ENCODE results near the gene TMEM50B.

DNA sequence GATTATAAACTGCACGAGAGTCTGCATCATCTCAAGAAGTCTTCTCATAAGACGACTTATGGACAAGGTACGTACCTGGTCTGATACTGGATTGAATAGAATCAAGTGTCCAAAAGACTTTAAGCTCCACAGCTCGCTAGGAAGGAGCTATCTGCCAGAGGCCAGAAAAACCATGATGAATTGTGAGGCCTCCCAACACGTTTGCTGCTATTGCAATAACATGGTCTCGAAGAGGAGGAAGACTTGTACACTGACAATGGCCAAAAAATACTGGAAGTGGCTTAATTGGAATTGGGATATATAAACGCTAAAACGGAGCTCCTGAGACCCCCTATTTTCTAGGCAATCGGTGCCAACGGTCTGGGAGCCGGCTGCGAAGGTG, 11.2 kb upstream of the TMEM50B start:
- TF ChIP-seq, protein P1, sequence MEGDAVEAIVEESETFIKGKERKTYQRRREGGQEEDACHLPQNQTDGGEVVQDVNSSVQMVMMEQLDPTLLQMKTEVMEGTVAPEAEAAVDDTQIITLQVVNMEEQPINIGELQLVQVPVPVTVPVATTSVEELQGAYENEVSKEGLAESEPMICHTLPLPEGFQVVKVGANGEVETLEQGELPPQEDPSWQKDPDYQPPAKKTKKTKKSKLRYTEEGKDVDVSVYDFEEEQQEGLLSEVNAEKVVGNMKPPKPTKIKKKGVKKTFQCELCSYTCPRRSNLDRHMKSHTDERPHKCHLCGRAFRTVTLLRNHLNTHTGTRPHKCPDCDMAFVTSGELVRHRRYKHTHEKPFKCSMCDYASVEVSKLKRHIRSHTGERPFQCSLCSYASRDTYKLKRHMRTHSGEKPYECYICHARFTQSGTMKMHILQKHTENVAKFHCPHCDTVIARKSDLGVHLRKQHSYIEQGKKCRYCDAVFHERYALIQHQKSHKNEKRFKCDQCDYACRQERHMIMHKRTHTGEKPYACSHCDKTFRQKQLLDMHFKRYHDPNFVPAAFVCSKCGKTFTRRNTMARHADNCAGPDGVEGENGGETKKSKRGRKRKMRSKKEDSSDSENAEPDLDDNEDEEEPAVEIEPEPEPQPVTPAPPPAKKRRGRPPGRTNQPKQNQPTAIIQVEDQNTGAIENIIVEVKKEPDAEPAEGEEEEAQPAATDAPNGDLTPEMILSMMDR (IDR thresholded peaks at IDR 0.05) = no peak
- TF ChIP-seq POLR2AphosphoS5 (IDR thresholded peaks at IDR 0.05; ENCODE audit: insufficient read depth in 1 of 2, low read depth in 1 of 2) (no peak), POLR2A (IDR thresholded peaks at IDR 0.05) (no peak)

Measured in vagina (tissue), 2 donors.